Karpas-422 (cell line): ENCODE data around the gene PTPRK. TPM values are rescaled to one million over a fixed set of nuclear protein-coding genes. Genes with fewer than 3 reads are reported as not detected.

Experiments used
- DNase-seq: peaks from one replicate; pipeline ENCODE4 v3.0.0-alpha.2; 2015
- H2AFZ ChIP-seq: fragments of 200-600 bp; sonication (generic); 2 replicates; pipeline ENCODE4 v1.6.1; 2014; ENCODE audit warnings: antibody characterized with exemption, low read length, mixed read lengths
- H3K27ac ChIP-seq: fragments of 200-600 bp; sonication (generic); 2 replicates; pipeline ENCODE4 v1.5.1; 2014; ENCODE audit warnings: mild to moderate bottlenecking, low read length, moderate library complexity
- H3K27me3 ChIP-seq: fragments of 200-600 bp; sonication (generic); 2 replicates; pipeline ENCODE4 v1.6.1; 2014; ENCODE audit warnings: low read length, mixed read lengths
- H3K36me3 ChIP-seq: fragments of 200-600 bp; sonication (generic); 2 replicates; pipeline ENCODE4 v1.6.1; 2014; ENCODE audit warnings: low read length, mixed read lengths; ENCODE audit not compliant: insufficient read depth
- H3K4me1 ChIP-seq: fragments of 200-600 bp; sonication (generic); 2 replicates; pipeline ENCODE4 v1.6.1; 2014; ENCODE audit warnings: mild to moderate bottlenecking, low read length, mixed read lengths
- H3K4me2 ChIP-seq: fragments of 200-600 bp; sonication (generic); 2 replicates; pipeline ENCODE4 v1.6.1; 2014; ENCODE audit warnings: low read length, low read depth, mild to moderate bottlenecking; ENCODE audit not compliant: poor library complexity, severe bottlenecking
- H3K4me3 ChIP-seq: fragments of 200-600 bp; sonication (generic); 2 replicates; pipeline ENCODE4 v1.5.1; 2014; ENCODE audit warnings: mild to moderate bottlenecking, antibody characterized with exemption, low read length, mixed read lengths
- H3K79me2 ChIP-seq: fragments of 200-600 bp; sonication (generic); 2 replicates; pipeline ENCODE4 v1.6.1; 2014; ENCODE audit warnings: mild to moderate bottlenecking, low read length, mixed read lengths
- H3K9ac ChIP-seq: fragments of 200-600 bp; sonication (generic); 2 replicates; pipeline ENCODE4 v1.6.0; 2014; ENCODE audit warnings: low read length
- H3K9me2 ChIP-seq: fragments of 200-600 bp; sonication (generic), shearing (Covaris generic); replicated peaks from 2 replicates; pipeline ENCODE4 v1.6.0; 2014; ENCODE audit warnings: mild to moderate bottlenecking, low read length, moderate library complexity; ENCODE audit not compliant: insufficient read depth
- H3K9me3 ChIP-seq: fragments of 300-700, 200-600 bp; sonication (generic); 2 replicates; pipeline ENCODE4 v1.6.1; 2014; ENCODE audit warnings: low read length, mixed read lengths
- H4K20me1 ChIP-seq: fragments of 200-600 bp; sonication (generic); 2 replicates; pipeline ENCODE4 v1.6.1; 2014; ENCODE audit warnings: mild to moderate bottlenecking, antibody characterized with exemption, low read length, low read depth; ENCODE audit not compliant: insufficient read depth
- total RNA-seq: library from RNA; depleted of rRNA; stranded (reverse); fragments of >200 nt; shearing (Covaris generic); gene quantifications from 2 replicates; pipeline ENCODE4 v1.2.3, GENCODE V29; 2014; ENCODE audit warnings: low replicate concordance

Gene PTPRK
- total RNA-seq, 1 experiment from 2014 or later = 0.04 TPM

- no peak for DNase-seq
- Histone ChIP-seq H3K9ac (no peak overlapping the region), H2AFZ (no peak overlapping the region), H3K4me1 (no peaks in the 10 kb centered on the region), H3K9me2 (no peaks in the 10 kb centered on the region), H3K9me3 (peaks cover 29% of the 10 kb centered on the region), H3K36me3 (no peaks in the 10 kb centered on the region), H3K4me2 (no peak overlapping the region), H3K79me2 (no peaks in the 10 kb centered on the region), H3K27ac (no peak overlapping the region), H3K4me3 (no peak overlapping the region), H4K20me1 (no peaks in the 10 kb centered on the region), H3K27me3 (no peaks in the 10 kb centered on the region)
These were observed 599.6 kb downstream of the PTPRK start for GRCh38 chr6:127920804-127921203.
